Measurements from ENCODE around the gene HSPB8.

- TF ChIP-seq CTCF (IDR thresholded peaks at IDR 0.05) (no peak), POLR2A (IDR thresholded peaks at IDR 0.05) (no peak)
These were observed 20.8 kb upstream of the HSPB8 start for GRCh38 chr12:119157978-119158377.

Measured in body of pancreas (tissue), 4 donors.